T-helper 2 cell treated with Interferon-gamma antibody and Interleukin-4, amounts not matched to agents 5 μg/mL and 100 μg/mL, for 36 hours (primary cell): ENCODE measurements around the gene ABTB2.

Experiments
- DNase-seq: peaks from one replicate; pipeline ENCODE4 v3.0.0; 2021; ENCODE audit warnings: low spot score
- H3K27ac Mint-ChIP-seq: one replicate; pipeline ENCODE4 v1.8.0; 2021; ENCODE audit warnings: mild to moderate bottlenecking, mixed read lengths
- H3K27me3 Mint-ChIP-seq: one replicate; pipeline ENCODE4 v1.8.0; 2021; ENCODE audit warnings: low read depth, mixed read lengths
- H3K36me3 Mint-ChIP-seq: one replicate; pipeline ENCODE4 v1.8.0; 2021; ENCODE audit warnings: low read depth, mixed read lengths
- H3K4me1 Mint-ChIP-seq: one replicate; pipeline ENCODE4 v1.8.0; 2021; ENCODE audit warnings: low read depth, mixed read lengths
- H3K4me3 Mint-ChIP-seq: one replicate; pipeline ENCODE4 v1.8.0; 2022; ENCODE audit warnings: mild to moderate bottlenecking, moderate library complexity, mixed read lengths
- H3K9me3 Mint-ChIP-seq: one replicate; pipeline ENCODE4 v1.8.0; 2021; ENCODE audit warnings: mixed read lengths

Gene ABTB2

DNA sequence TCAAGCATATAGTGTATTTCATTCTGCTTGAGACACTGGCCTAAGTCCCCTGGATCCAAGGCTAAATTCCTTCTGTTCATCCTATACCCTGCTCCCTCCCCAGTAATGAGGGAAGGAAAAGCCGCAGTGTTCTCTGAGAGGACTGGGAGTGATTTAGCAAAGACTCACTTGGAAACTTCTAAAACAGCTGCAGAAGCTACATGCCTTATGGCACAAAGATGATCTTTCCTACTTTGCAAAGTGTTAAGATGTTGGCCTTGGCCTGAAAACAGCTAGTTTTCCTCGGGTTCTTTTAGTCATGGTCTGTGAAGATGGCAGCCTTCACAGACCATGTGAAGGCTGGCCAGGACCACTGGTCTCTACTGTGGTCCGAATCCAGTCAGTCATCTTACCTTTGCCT is 65.7 kb downstream of the ABTB2 start:
- no peaks in the 10 kb centered on the region for H3K9me3 Mint-ChIP-seq
- H3K4me1 Mint-ChIP-seq, result no peaks in the 10 kb centered on the region
- no peak overlapping the region for H3K27ac Mint-ChIP-seq
- H3K27me3 Mint-ChIP-seq, result no peaks in the 10 kb centered on the region
- no peak overlapping the region for H3K4me3 Mint-ChIP-seq
- no peak for DNase-seq
- no peaks in the 10 kb centered on the region for H3K36me3 Mint-ChIP-seq

DNA sequence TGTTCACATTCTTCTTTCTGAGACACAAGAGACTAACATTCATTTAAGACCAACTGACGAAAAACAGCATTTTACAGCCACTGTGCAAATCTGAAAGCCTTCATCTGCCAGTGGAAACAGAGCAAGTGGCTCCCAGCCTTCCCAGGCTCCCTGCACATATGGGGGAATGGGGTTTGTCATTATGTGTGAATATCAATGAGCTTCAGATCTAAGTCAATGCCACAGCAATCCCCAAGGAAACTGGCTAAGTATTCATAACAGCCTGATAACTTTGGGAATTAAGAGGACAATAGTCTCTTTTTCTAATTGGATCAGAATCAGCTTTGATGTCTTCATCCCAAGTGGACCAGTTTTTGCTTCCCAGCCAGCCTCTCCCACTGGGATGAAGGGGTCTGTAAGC is 66.9 kb downstream of the ABTB2 start:
- DNase-seq, result no peak
- Mint-ChIP-seq H3K36me3 (no peaks in the 10 kb centered on the region), H3K9me3 (no peaks in the 10 kb centered on the region), H3K4me1 (no peaks in the 10 kb centered on the region), H3K4me3 (no peak overlapping the region), H3K27ac (no peak overlapping the region), H3K27me3 (no peaks in the 10 kb centered on the region)

DNA sequence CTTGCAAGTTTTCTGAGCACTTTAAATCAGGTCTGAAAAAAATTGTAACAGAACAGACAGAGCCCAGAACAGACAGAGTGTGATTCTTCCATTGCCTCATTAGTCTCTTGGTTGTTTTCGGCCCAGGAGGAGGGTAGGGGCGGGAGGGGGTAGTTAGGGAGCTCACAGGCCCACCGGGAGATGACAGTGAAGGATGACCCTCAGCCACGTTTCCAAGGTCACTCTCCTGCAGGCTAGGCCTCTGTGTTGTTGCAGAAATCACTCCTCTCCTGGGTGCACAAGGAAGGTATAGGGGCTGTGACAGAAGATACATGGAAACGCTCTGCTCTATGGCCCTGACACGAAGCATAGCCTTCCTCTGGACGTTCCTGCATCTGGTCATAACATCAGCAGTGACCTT is 69.3 kb downstream of the ABTB2 start:
- no peaks in the 10 kb centered on the region for H3K36me3 Mint-ChIP-seq
- no peaks in the 10 kb centered on the region for H3K4me1 Mint-ChIP-seq
- no peak for DNase-seq
- H3K4me3 Mint-ChIP-seq, result no peak overlapping the region
- H3K9me3 Mint-ChIP-seq, result no peaks in the 10 kb centered on the region
- H3K27me3 Mint-ChIP-seq, result no peaks in the 10 kb centered on the region
- H3K27ac Mint-ChIP-seq, result no peak overlapping the region

- DNase-seq, result no peak
- H3K27me3 Mint-ChIP-seq, result no peaks in the 10 kb centered on the region
- no peaks in the 10 kb centered on the region for H3K36me3 Mint-ChIP-seq
- H3K27ac Mint-ChIP-seq, result no peak overlapping the region
- no peaks in the 10 kb centered on the region for H3K4me1 Mint-ChIP-seq
- H3K9me3 Mint-ChIP-seq, result no peaks in the 10 kb centered on the region
- no peak overlapping the region for H3K4me3 Mint-ChIP-seq
Measured at GRCh38 chr11:34284811-34285481, 72.9 kb downstream of the ABTB2 start.

GRCh38 chr11:34284156-34284555 is 73.7 kb downstream of the ABTB2 start:
- Mint-ChIP-seq H3K27ac (no peak overlapping the region), H3K27me3 (no peaks in the 10 kb centered on the region), H3K4me3 (no peak overlapping the region), H3K9me3 (no peaks in the 10 kb centered on the region), H3K36me3 (no peaks in the 10 kb centered on the region), H3K4me1 (no peaks in the 10 kb centered on the region)
- no peak for DNase-seq

GRCh38 chr11:34280945-34281872 is 76.6 kb downstream of the ABTB2 start:
- DNase-seq, result no peak
- H3K4me1 Mint-ChIP-seq, result no peaks in the 10 kb centered on the region
- no peaks in the 10 kb centered on the region for H3K36me3 Mint-ChIP-seq
- H3K4me3 Mint-ChIP-seq, result no peak overlapping the region
- H3K9me3 Mint-ChIP-seq, result no peaks in the 10 kb centered on the region
- no peaks in the 10 kb centered on the region for H3K27me3 Mint-ChIP-seq
- no peak overlapping the region for H3K27ac Mint-ChIP-seq

- no peak overlapping the region for H3K27ac Mint-ChIP-seq
Measured at GRCh38 chr11:34278693-34279297, 79.0 kb downstream of the ABTB2 start.

GRCh38 chr11:34278175-34278574 is 79.6 kb downstream of the ABTB2 start:
- Mint-ChIP-seq H3K9me3 (no peaks in the 10 kb centered on the region), H3K27me3 (no peaks in the 10 kb centered on the region), H3K4me1 (no peaks in the 10 kb centered on the region), H3K4me3 (no peak overlapping the region), H3K36me3 (no peaks in the 10 kb centered on the region), H3K27ac (no peak overlapping the region)
- DNase-seq, result no peak

More at GRCh38 chr11:34278693-34279297, 79.0 kb downstream of the ABTB2 start:
- no peak for DNase-seq
- no peaks in the 10 kb centered on the region for H3K4me1 Mint-ChIP-seq
- H3K36me3 Mint-ChIP-seq, result no peaks in the 10 kb centered on the region
- no peaks in the 10 kb centered on the region for H3K27me3 Mint-ChIP-seq
- H3K4me3 Mint-ChIP-seq, result no peak overlapping the region
- no peaks in the 10 kb centered on the region for H3K9me3 Mint-ChIP-seq

GRCh38 chr11:34277171-34277570 is 80.6 kb downstream of the ABTB2 start:
- no peaks in the 10 kb centered on the region for H3K9me3 Mint-ChIP-seq
- no peak for DNase-seq
- no peak overlapping the region for H3K4me3 Mint-ChIP-seq
- H3K4me1 Mint-ChIP-seq, result no peaks in the 10 kb centered on the region
- no peak overlapping the region for H3K27ac Mint-ChIP-seq
- no peaks in the 10 kb centered on the region for H3K36me3 Mint-ChIP-seq
- H3K27me3 Mint-ChIP-seq, result no peaks in the 10 kb centered on the region

DNA sequence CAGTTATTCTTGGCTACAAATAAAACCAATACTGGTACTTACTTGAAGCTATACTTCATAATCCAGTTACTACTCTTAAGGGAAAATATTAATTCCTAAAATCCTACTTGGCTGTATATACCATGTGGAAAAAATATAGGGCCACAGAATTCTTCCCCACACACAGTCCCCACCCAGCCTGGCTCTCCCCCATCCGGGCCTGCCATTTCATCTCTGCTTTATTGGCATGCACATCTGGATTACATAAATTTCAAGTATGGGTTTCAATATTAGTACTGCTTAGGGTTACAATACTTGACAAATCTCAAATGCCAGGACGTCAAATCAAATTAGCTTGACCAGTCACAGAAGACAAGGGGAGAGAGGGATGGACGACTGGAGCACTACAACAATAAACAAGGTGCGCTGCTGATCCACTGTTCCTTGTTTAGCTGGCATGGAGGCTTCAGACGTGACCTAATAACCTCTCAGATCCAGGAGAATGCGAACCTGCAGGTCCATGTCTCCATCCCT is 81.4 kb downstream of the ABTB2 start:
- no peak overlapping the region for H3K27ac Mint-ChIP-seq
- H3K36me3 Mint-ChIP-seq, result no peaks in the 10 kb centered on the region
- no peaks in the 10 kb centered on the region for H3K27me3 Mint-ChIP-seq
- no peaks in the 10 kb centered on the region for H3K4me1 Mint-ChIP-seq
- H3K4me3 Mint-ChIP-seq, result no peak overlapping the region
- H3K9me3 Mint-ChIP-seq, result no peaks in the 10 kb centered on the region
- no peak for DNase-seq

DNA sequence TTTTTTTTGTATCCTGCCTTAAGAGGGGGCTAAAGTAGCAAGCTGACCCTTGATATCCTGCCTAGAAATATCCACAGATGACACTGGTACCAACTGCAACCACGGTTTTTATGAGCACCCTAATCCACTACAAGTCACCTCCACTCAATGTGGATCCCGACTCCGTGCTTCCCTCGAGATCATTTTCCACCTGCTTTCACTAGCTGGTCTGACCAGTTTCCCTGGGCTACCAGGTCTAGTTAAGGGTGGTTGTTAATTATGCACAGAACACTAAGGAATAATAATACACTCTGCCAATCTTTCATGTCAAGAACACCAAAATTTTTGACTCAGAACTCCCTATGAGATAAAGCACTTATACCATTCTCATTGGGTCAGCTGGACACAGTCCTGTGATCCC is 82.3 kb downstream of the ABTB2 start:
- H3K27me3 Mint-ChIP-seq, result no peaks in the 10 kb centered on the region
- H3K4me1 Mint-ChIP-seq, result no peaks in the 10 kb centered on the region
- no peak for DNase-seq
- no peak overlapping the region for H3K4me3 Mint-ChIP-seq
- no peak overlapping the region for H3K27ac Mint-ChIP-seq
- H3K9me3 Mint-ChIP-seq, result no peaks in the 10 kb centered on the region
- no peaks in the 10 kb centered on the region for H3K36me3 Mint-ChIP-seq

- H3K4me1 Mint-ChIP-seq, result no peaks in the 10 kb centered on the region
- H3K36me3 Mint-ChIP-seq, result no peaks in the 10 kb centered on the region
- no peak overlapping the region for H3K27ac Mint-ChIP-seq
- H3K4me3 Mint-ChIP-seq, result no peak overlapping the region
- no peaks in the 10 kb centered on the region for H3K9me3 Mint-ChIP-seq
- H3K27me3 Mint-ChIP-seq, result no peaks in the 10 kb centered on the region
- DNase-seq, result no peak
Measured at GRCh38 chr11:34274712-34275398, 83.0 kb downstream of the ABTB2 start.

- no peak overlapping the region for H3K4me3 Mint-ChIP-seq
- H3K27ac Mint-ChIP-seq, result no peak overlapping the region
- H3K9me3 Mint-ChIP-seq, result no peaks in the 10 kb centered on the region
- H3K27me3 Mint-ChIP-seq, result no peaks in the 10 kb centered on the region
- H3K36me3 Mint-ChIP-seq, result no peaks in the 10 kb centered on the region
- DNase-seq, result no peak
- no peaks in the 10 kb centered on the region for H3K4me1 Mint-ChIP-seq
Measured at GRCh38 chr11:34273099-34273498, 84.7 kb downstream of the ABTB2 start.

GRCh38 chr11:34271727-34272126 is 86.1 kb downstream of the ABTB2 start:
- no peaks in the 10 kb centered on the region for H3K9me3 Mint-ChIP-seq
- no peak for DNase-seq
- H3K4me1 Mint-ChIP-seq, result peaks cover 2% of the 10 kb centered on the region
- H3K4me3 Mint-ChIP-seq, result no peak overlapping the region
- no peaks in the 10 kb centered on the region for H3K36me3 Mint-ChIP-seq
- H3K27ac Mint-ChIP-seq, result no peak overlapping the region
- H3K27me3 Mint-ChIP-seq, result peaks cover 3% of the 10 kb centered on the region
